HUDEP-2 (cell line): Measurements from ENCODE around the gene ACTG2.

Experiments
- DNase-seq, 76 experiments: peaks; one replicate each; lab custom pipeline; 2025; ENCODE audit not compliant: unreplicated experiment in 76 of 76; lab: John Stamatoyannopoulos, UW

Gene ACTG2

DNA sequence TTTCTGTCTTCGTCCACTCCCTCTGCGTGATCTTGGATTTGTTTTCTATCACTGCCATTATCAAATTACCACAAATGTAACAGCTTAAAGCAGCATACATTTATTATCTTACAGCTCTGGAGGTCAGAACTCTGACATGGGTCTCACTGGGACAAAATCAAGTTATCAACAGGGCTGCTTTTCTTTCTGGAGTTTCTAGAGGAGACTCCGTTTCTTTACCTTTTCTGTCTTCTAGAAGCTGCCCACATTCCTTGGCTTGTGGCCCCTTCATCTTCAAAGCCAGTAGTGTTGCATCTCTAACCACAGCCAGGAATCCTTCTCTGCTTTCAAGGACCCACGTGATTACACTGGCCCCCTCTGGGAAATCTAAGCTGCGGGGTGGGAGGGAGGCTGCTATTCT lies 70.0 kb downstream of the ACTG2 start:
- no peak for DNase-seq

DNA sequence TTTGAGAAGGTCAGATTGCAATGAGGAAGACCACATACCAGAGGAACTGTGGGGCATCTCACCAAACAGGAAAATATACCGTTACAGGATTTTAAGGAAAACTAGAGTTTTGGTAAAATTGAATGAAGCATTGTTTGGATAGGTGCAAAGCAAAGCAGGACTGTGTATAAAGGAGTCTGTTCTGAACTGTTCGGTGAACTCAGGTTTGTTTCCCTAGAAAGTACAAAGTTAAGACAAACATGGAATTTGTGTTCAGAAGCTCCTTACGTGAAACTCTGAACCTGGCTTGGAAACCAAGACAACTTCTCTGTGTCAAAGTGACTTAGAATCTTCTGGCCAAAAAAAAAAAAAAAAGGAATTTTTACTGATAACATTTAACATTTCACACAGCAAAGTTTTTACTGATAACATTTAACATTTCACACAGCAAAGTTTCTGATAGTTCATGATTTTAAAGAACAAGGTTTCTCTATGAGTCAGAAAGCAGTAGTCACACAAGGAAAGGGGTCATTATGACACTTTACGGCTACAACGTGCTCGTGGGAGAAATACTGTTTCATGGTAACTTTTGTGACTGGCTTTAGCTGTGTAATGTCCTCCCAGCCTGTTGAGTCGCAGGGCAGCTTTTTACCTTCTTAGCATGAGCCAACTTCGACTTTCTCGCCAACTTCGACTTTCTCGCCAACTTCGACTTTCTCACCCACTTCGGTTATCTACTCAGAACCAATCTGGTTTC lies 70.7 kb downstream of the ACTG2 start:
- DNase-seq: no peak

DNA sequence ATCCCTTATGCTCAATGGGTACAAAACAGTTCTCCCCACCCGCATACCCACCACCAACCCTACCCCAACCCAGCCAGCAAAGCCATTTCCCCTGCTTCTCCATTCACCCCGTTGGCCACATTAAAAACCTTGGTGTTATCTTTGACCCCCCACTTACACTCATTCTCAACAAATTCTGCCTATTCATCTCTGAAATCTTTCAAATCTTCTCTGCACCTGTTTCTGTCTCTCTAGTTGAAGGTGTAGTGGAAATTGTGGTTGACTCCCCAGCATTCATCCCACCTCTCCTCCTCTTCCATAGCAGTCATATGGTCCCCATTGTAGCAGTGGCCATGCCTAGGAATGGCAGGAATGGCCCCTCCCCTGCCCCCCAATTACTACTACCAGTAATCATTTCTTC lies 71.4 kb downstream of the ACTG2 start:
- no peak for DNase-seq

DNA sequence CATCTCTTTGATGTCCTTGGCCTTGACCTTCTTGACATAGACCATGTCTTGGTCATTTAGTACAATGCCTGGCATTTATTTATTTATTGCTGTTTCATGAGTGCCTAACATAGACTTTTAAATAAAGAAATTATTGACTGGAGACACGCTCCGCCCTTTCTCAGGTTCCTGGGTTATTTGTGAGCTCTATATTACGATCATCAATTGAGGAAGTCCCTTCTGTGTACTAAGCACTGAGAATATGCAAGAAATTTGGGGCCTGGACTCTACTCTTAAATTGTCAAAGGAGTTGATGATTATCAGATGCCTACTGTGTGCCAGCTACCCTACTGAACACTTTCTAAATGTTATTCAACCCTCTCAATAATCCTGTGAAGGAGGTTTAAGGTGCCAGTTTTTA lies 72.2 kb downstream of the ACTG2 start:
- no peak for DNase-seq

DNA sequence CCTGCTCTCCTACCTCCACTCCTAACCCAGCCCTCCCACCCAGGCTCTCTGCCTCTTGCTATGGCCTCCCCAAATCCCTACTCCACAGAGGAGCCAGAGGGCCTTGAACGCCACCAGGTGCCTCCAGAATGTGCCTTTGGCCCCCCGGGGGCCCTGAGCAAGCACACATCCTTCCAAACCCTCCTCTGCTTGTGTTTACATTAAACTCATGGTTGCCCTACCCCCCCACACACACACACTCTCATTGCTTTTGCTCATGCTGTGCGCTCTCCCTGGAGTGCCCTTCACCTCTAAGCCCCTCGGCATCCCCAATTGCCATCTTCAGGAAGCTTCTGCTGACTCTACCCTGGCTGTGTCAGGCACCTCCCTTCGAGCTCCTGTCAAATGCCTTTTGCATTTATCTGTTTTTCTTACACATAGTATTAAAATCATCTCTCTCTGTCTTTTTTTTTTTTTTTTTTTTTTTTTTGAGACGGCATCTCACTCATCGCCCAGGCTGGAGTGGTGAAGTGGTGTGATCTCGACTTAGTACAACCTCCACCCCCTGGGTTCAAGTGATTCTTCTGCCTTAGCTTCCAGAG lies 75.6 kb downstream of the ACTG2 start:
- no peak for DNase-seq

DNA sequence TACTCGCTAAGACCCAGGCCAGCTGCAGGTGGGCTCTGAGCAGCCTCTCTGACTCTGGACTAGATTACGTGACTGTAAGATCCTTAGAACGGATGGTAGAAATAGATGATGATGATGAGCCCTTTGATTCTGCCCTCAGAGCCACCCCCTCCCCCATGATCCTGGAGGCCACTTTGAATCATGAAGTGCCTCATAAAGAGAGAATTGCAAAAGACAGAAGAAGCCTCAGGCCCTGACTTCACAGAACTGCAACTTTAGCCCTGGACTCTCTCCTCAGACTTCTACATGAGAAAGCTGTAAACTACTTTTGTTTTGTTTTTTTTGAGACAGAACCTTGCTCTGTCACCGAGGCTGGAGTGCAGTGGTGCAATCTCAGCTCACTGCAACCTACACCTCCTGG lies 76.5 kb downstream of the ACTG2 start:
- no peak for DNase-seq
